Vagina (tissue), 2 donors: ENCODE measurements around the gene PHB1. TPM values are rescaled to one million over a fixed set of nuclear protein-coding genes. Genes with fewer than 3 reads are reported as not detected.
A peak's percentile ranks its signal among the peaks of the same experiment; 100 is the strongest.
"Not testable (repeated sequence)": the region's sequence is repeated elsewhere in the genome, so short reads cannot be mapped to it uniquely, and the experiment has no call there.

Source experiments
- DNase-seq, 2 donors: peaks; one replicate each; pipeline ENCODE4 v3.0.0-alpha.2; 2017; ENCODE audit errors: extremely low spot score in 2 of 2
- H3K27ac ChIP-seq: fragments of 200-600 bp; sonication (generic); one replicate; pipeline ENCODE4 v1.5.1; 2019
- H3K27me3 ChIP-seq: fragments of 200-600 bp; sonication (generic); one replicate; pipeline ENCODE4 v1.5.1; 2019
- H3K36me3 ChIP-seq, 2 donors: fragments of 200-600 bp; sonication (generic); one replicate each; pipeline ENCODE4 v1.5.1; 2017 to 2019
- H3K4me1 ChIP-seq: fragments of 200-600 bp; sonication (generic); one replicate; pipeline ENCODE4 v1.5.1; 2019
- H3K4me3 ChIP-seq, 2 donors: fragments of 200-600 bp; sonication (generic); 1 replicate in 1 of 2; 2 replicates in 1 of 2; pipeline ENCODE4 v1.5.1; 2016 to 2019
- H3K9me3 ChIP-seq: fragments of 200-600 bp; sonication (generic); one replicate; pipeline ENCODE4 v1.5.1; 2019
- CTCF ChIP-seq, 3 experiments: fragments of 450-650 bp in 2 of 3; fragments of 200-600 bp in 1 of 3; sonication (generic) in 1 of 3; IDR thresholded peaks; one replicate each; pipeline ENCODE4 v1.5.1; 2017 to 2019; ENCODE audit warnings: antibody characterized with exemption in 3 of 3, mild to moderate bottlenecking in 2 of 3, moderate library complexity in 2 of 3
- POLR2A ChIP-seq, 2 donors: fragments of 450-650 bp; IDR thresholded peaks; one replicate each; pipeline ENCODE4 v1.6.1; 2017; ENCODE audit warnings: antibody characterized with exemption in 2 of 2, mild to moderate bottlenecking in 2 of 2, moderate library complexity in 2 of 2
- POLR2AphosphoS5 ChIP-seq, 2 donors: sonication (generic); formaldehyde crosslinking; IDR thresholded peaks; one replicate each; pipeline ENCODE4 v1.9.0; 2017; ENCODE audit warnings: antibody characterized with exemption in 2 of 2, mild to moderate bottlenecking in 2 of 2, low read depth in 1 of 2; ENCODE audit not compliant: insufficient read depth in 1 of 2
- intact Hi-C: fragments of 100-400 bp; cut with DNase I; formaldehyde crosslinking; loops from one replicate; pipeline ENCODE4 v1.15.1; 2023
- total RNA-seq: library from RNA; depleted of rRNA; stranded (reverse); fragments of >200 nt; gene quantifications from one replicate; pipeline ENCODE4 v1.2.3, GENCODE V29; 2016

Gene PHB1
- total RNA-seq, 1 donor from 2014 or later = 58.7 TPM

DNA sequence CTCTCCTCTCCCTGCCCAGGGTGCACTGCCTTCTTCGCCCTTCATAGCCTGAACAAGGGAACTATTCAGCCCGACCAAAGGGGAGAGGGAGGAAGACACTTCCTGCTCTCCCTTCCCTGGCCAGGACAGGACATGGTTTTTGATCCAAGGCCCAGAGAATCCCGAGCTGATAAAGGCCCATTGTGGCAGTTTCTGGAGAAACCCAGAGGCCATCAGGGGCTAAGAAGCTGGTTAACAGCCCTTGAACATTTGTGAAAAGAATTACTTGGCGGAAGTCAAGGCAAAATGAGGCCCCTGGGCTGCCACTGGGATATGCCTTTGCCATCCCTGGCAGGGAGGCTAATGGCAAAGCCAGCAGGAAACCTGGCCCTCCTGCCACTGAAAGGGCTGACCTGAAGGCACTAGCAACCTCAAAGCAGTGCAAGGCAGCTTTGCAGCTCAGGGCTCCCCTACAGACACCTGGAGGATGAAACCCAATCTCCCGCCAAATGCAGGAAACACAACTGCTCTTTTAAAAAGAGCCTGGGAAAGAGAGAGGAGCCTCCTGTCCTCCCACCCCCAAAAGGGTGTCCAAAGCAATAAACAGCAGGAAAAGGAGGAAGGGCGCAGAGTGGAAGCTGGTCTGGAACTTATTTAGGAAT, 12.6 kb downstream of the PHB1 start:
- no peaks in the 10 kb centered on the region for H3K4me1 ChIP-seq
- no peak overlapping the region for H3K27ac ChIP-seq
- no peak for DNase-seq

DNA sequence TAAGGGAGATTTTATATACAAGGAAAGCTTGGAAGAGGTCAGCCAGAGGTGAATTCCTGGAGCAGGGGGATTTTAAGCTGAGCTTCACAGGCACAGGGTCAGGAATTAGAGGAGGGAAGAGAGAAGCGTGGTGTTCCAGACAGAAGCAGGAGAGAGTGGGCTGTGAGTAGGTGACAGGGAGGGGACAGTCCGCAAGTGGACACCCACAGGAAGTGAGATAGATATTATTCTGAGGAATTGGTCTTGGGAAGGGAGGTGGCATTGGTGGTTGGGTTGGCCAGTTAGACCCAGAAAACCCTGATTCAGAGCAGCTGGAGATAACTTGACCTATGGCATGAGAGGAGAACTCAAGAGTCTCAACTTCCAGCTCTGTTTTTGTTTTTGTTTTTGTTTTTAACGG, 14.7 kb downstream of the PHB1 start:
- TF ChIP-seq CTCF (IDR thresholded peaks at IDR 0.05) (no peak), POLR2AphosphoS5 (IDR thresholded peaks at IDR 0.05; ENCODE audit: insufficient read depth in 1 of 2, low read depth in 1 of 2) (no peak), POLR2A (IDR thresholded peaks at IDR 0.05) (no peak)
- no peak overlapping the region for H3K4me3 ChIP-seq
- no peaks in the 10 kb centered on the region for H3K4me1 ChIP-seq
- H3K27me3 ChIP-seq = no peaks in the 10 kb centered on the region
- peaks cover 0 to 7% of the 10 kb centered on the region in 2 donors for H3K36me3 ChIP-seq
- H3K27ac ChIP-seq = no peak overlapping the region
- intact Hi-C loops = loop anchor here (10.0 kb wide), 2 partner anchors 85 to 155 kb away; no protein-coding TSS in a partner anchor
- no peaks in the 10 kb centered on the region for H3K9me3 ChIP-seq
- DNase-seq = no peak

More for the DNA sequence above, 12.6 kb downstream of the PHB1 start:
- Histone ChIP-seq H3K36me3 (peaks cover 0 to 27% of the 10 kb centered on the region in 2 donors), H3K4me3 (no peak overlapping the region), H3K9me3 (no peaks in the 10 kb centered on the region), H3K27me3 (no peaks in the 10 kb centered on the region)
- no peak for TF ChIP-seq CTCF (IDR thresholded peaks at IDR 0.05)
- TF ChIP-seq POLR2A (IDR thresholded peaks at IDR 0.05) = no peak
- TF ChIP-seq POLR2AphosphoS5 (IDR thresholded peaks at IDR 0.05; ENCODE audit: insufficient read depth in 1 of 2, low read depth in 1 of 2) = no peak
- intact Hi-C loops = loop anchor here (10.0 kb wide), 1 partner anchor 153 kb away; no protein-coding TSS in a partner anchor

- H3K36me3 ChIP-seq = no peaks in the 10 kb centered on the region
- peaks cover 5% of the 10 kb centered on the region for H3K4me1 ChIP-seq
- DNase-seq = no peak
- intact Hi-C loops = loop anchor here (10.0 kb wide), 1 partner anchor 83 kb away; no protein-coding TSS in a partner anchor
- no peak for TF ChIP-seq POLR2AphosphoS5 (IDR thresholded peaks at IDR 0.05; ENCODE audit: insufficient read depth in 1 of 2, low read depth in 1 of 2)
- no peaks in the 10 kb centered on the region for H3K27me3 ChIP-seq
- H3K27ac ChIP-seq = no peak overlapping the region
- H3K9me3 ChIP-seq = no peaks in the 10 kb centered on the region
- H3K4me3 ChIP-seq = no peak overlapping the region
These were observed 17.1 kb downstream of the PHB1 start for GRCh38 chr17:49397586-49397985.

GRCh38 chr17:49393491-49394255, 21.0 kb downstream of the PHB1 start:
- H3K27me3 ChIP-seq = no peaks in the 10 kb centered on the region
- H3K4me3 ChIP-seq = no peak overlapping the region
- intact Hi-C loops = loop anchor here (10.0 kb wide), 1 partner anchor 79 kb away; no protein-coding TSS in a partner anchor
- DNase-seq = no peak
- no peaks in the 10 kb centered on the region for H3K36me3 ChIP-seq
- TF ChIP-seq POLR2AphosphoS5 (IDR thresholded peaks at IDR 0.05; ENCODE audit: insufficient read depth in 1 of 2, low read depth in 1 of 2) = no peak
- no peak for TF ChIP-seq CTCF (IDR thresholded peaks at IDR 0.05)
- no peak for TF ChIP-seq POLR2A (IDR thresholded peaks at IDR 0.05)
- peaks cover 20% of the 10 kb centered on the region for H3K4me1 ChIP-seq
- no peak overlapping the region for H3K27ac ChIP-seq
- H3K9me3 ChIP-seq = no peaks in the 10 kb centered on the region

- Histone ChIP-seq H3K27me3 (no peaks in the 10 kb centered on the region), H3K27ac (peak overlapping the region; percentile 37), H3K9me3 (no peaks in the 10 kb centered on the region), H3K4me1 (peaks cover 20% of the 10 kb centered on the region), H3K4me3 (no peak overlapping the region), H3K36me3 (no peaks in the 10 kb centered on the region)
- DNase-seq = no peak
- TF ChIP-seq POLR2AphosphoS5 (IDR thresholded peaks at IDR 0.05; ENCODE audit: insufficient read depth in 1 of 2, low read depth in 1 of 2) (peak; percentile 21 to 31), CTCF (IDR thresholded peaks at IDR 0.05) (no peak)
- intact Hi-C loops = loop anchor here (10.0 kb wide), 1 partner anchor 76 kb away; no protein-coding TSS in a partner anchor
These were observed 23.9 kb downstream of the PHB1 start for GRCh38 chr17:49390548-49391324.

- not testable (repeated sequence) for H3K36me3 ChIP-seq, H3K27me3 ChIP-seq, DNase-seq, H3K4me3 ChIP-seq, H3K9me3 ChIP-seq
- Histone ChIP-seq H3K4me1 (peaks cover 17% of the 10 kb centered on the region), H3K27ac (peak overlapping the region; percentile 37)
- intact Hi-C loops = loop anchor here (10.0 kb wide), 1 partner anchor 75 kb away; no protein-coding TSS in a partner anchor
These were observed 25.0 kb downstream of the PHB1 start for GRCh38 chr17:49389514-49390347.
